SK-N-SH treated with all-trans-retinoic acid at 6 μM for 48 hours (cell line): Measurements from ENCODE around the gene ANO9.

ENCODE experiments used
- ARNTL ChIP-seq: fragments of 450-650 bp; formaldehyde crosslinking; IDR thresholded peaks from 2 replicates; pipeline ENCODE4 v1.5.0; 2020; ENCODE audit warnings: low read depth, mild to moderate bottlenecking, moderate library complexity, borderline replicate concordance
- CREB5 ChIP-seq: fragments of 250-450 bp; sonication (Bioruptor Pico); IDR thresholded peaks from 2 replicates; pipeline ENCODE4 v1.5.1; 2020; ENCODE audit warnings: low read depth, mild to moderate bottlenecking, moderate library complexity
- ESRRG ChIP-seq: fragments of 250-450 bp; sonication (Bioruptor Pico); IDR thresholded peaks from 2 replicates; pipeline ENCODE4 v1.6.1; 2021; ENCODE audit warnings: mild to moderate bottlenecking
- GLIS3 ChIP-seq: fragments of 250-450 bp; sonication (Bioruptor Pico); IDR thresholded peaks from 2 replicates; pipeline ENCODE4 v1.5.0; 2020; ENCODE audit warnings: mild to moderate bottlenecking, moderate library complexity
- ISL1 ChIP-seq: fragments of 250-450 bp; sonication (Bioruptor Pico); IDR thresholded peaks from 2 replicates; pipeline ENCODE4 v2.1.2; 2022; ENCODE audit warnings: mild to moderate bottlenecking, moderate library complexity
- OSR1 ChIP-seq: fragments of 250-450 bp; sonication (Bioruptor Pico); IDR thresholded peaks from 2 replicates; pipeline ENCODE4 v1.8.0; 2022; ENCODE audit warnings: moderate library complexity, mild to moderate bottlenecking, inconsistent platforms
- PATZ1 ChIP-seq: fragments of 250-450 bp; sonication (Bioruptor Pico); IDR thresholded peaks from 2 replicates; pipeline ENCODE4 v1.8.0; 2020; ENCODE audit warnings: mild to moderate bottlenecking, moderate library complexity, borderline replicate concordance
- RARB ChIP-seq: fragments of 250-450 bp; sonication (Bioruptor Pico); IDR thresholded peaks from 2 replicates; pipeline ENCODE4 v1.8.0; 2021; ENCODE audit warnings: mild to moderate bottlenecking, moderate library complexity
- TSHZ2 ChIP-seq: fragments of 250-450 bp; sonication (Bioruptor Pico); IDR thresholded peaks from 2 replicates; pipeline ENCODE4 v1.5.0; 2020; ENCODE audit warnings: mild to moderate bottlenecking, moderate library complexity
- ZC3H10 ChIP-seq: fragments of 250-450 bp; sonication (Bioruptor Pico); IDR thresholded peaks from 2 replicates; pipeline ENCODE4 v1.5.1; 2021; ENCODE audit warnings: mild to moderate bottlenecking, moderate library complexity
- ZFP3 ChIP-seq: fragments of 250-450 bp; sonication (Bioruptor Pico); IDR thresholded peaks from 2 replicates; pipeline ENCODE4 v1.5.0; 2020; ENCODE audit warnings: mild to moderate bottlenecking, moderate library complexity
- ZNF70 ChIP-seq: fragments of 450-650 bp; formaldehyde crosslinking; IDR thresholded peaks from 2 replicates; pipeline ENCODE4 v1.5.0; 2020; ENCODE audit warnings: mild to moderate bottlenecking, moderate library complexity

- TF ChIP-seq ZNF70 (CRISPR knock-in tag), result no peak
- TF ChIP-seq OSR1 (CRISPR knock-in tag), result no peak
- no peak for TF ChIP-seq ZFP3 (CRISPR knock-in tag)
- TF ChIP-seq ISL1, result no peak
- no peak for TF ChIP-seq RARB (CRISPR knock-in tag)
- TF ChIP-seq TSHZ2 (CRISPR knock-in tag), result no peak
- no peak for TF ChIP-seq PATZ1 (CRISPR knock-in tag)
- no peak for TF ChIP-seq CREB5
- TF ChIP-seq ARNTL (CRISPR knock-in tag), result no peak
- no peak for TF ChIP-seq ESRRG (CRISPR knock-in tag)
- no peak for TF ChIP-seq GLIS3
- no peak for TF ChIP-seq ZC3H10 (CRISPR knock-in tag)
Measured at GRCh38 chr11:425301-425700, 16.5 kb downstream of the ANO9 start.
